HG03342 (cell line): ENCODE data around the gene MCUR1.
"Not testable (repeated sequence)": the region's sequence is repeated elsewhere in the genome, so short reads cannot be mapped to it uniquely, and the experiment has no call there.

ENCODE experiments used
- ATAC-seq: cut with Tn5 transposase; IDR thresholded peaks from one replicate; pipeline ENCODE4 v1.9.1; 2021; ENCODE audit warnings: mild to moderate bottlenecking, moderate library complexity; ENCODE audit not compliant: unreplicated experiment

The MCUR1 gene

GRCh38 chr6:13829419-13829818 is 15.1 kb upstream of the MCUR1 start:
- ATAC-seq, result not testable (repeated sequence)

DNA sequence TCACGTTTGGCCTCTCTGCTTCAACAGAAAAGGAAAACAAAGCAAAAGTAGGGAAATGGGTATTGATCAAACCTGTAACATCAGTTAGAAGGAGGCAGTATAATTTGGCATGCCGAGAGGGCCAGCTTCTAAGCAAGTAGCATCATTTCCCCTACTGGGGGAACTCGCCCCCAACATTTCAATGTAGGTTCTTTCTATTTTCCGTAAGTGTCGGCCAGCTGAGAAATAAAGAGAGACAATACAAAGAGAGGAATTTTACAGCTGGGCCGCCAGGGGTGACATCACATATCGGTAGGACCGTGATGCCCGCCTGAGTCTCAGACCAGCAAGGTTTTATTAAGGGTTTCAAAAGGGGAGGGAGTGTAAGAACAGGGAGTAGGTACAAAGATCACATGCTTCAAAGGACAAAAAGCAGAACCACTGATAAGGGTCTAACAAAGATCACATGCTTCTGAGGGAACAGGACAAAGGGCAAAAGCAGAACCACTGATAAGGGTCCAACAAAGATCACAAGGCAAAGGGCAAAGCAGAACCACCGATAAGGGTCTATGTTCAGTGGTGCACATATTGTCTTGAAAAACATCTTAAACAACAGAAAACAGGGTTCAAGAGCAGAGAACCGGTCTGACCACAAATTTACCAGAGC is 14.4 kb upstream of the MCUR1 start:
- ATAC-seq, result not testable (repeated sequence)

DNA sequence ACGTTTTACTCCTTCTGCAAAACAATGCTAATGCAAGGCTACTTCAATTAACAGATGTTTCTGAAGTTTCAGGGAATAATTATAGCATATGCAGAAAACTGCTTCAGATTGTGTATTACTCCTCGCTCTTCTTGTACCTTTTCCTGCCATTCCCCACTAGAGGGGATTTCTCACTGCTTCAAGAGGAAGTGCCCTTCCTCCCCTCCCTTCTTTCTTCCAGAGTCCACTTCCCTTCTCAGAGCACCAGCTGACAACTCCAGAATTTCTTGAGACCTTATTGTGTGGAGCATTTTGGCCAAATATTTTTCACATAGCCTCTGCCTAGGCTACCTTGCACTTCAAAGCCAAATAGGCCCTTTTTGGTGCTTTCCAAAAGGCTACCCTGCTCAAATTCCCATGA is 12.7 kb upstream of the MCUR1 start:
- no peak for ATAC-seq

DNA sequence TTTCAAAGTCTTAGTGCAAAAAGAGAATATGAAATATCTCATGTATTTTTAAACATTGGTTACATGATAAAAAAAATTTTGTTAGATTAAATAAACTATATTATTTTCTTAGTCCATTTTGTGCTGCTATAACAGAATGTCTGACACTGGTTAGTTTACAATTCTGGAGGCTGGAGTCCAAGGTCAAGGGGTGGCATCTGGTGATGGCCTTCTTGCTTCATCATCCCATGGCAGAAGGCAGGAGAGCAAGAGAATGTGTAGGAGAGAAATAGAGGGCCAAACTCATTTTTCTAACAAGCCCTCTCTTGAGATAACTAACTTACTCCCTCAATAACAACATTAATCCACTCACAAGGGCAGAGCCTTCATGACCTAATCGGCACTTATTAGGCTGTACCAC is 11.5 kb upstream of the MCUR1 start:
- ATAC-seq, result no peak

DNA sequence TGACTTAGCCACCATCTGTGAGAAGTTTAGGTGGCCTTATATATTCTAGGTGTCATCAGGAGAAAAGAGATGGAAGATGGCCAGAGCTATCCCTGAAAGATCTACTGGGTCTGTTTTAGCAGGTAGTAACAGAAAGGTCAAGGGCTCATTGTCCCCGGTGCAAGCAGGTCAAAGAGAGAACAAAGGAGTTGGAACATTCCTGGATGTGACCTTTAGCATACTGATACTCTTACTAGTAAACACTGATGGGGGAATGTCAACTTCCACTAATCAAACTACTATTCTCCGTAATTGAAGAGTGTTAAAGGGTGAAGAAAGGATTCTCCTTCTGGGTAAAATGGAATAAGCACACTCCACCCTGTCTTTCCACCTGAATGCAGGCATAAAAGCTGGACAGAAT is 4.0 kb upstream of the MCUR1 start:
- ATAC-seq, result no peak

DNA sequence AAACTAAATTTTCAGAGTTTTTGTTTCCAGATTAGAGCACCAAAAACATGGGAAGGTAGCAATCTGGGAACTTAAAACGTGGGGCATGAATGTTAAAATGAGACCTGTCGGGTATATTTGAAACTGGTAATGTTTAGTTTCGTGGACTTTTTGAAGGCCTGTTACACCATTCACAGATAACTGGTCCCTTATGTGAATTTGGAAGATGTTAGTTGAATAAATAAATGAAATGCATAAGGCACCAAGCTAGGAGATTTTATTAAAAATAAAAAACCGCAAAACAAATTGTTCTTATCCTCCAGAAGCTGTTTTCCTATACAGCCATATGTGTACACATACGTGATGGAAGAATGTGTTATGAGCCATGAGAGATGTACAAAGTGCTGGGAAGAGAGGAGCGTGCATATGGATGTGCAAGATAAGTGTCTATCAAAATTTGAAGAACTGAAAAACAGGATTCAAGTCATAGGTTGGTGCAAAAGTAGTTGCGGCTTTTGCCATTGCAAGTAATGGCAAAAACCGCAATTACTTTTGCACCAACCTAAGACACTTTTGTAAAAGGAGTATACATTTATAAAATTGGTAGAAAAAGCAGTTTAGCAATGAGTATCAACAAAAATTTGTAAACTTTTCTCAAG is 700 bp upstream of the MCUR1 start:
- no peak for ATAC-seq

DNA sequence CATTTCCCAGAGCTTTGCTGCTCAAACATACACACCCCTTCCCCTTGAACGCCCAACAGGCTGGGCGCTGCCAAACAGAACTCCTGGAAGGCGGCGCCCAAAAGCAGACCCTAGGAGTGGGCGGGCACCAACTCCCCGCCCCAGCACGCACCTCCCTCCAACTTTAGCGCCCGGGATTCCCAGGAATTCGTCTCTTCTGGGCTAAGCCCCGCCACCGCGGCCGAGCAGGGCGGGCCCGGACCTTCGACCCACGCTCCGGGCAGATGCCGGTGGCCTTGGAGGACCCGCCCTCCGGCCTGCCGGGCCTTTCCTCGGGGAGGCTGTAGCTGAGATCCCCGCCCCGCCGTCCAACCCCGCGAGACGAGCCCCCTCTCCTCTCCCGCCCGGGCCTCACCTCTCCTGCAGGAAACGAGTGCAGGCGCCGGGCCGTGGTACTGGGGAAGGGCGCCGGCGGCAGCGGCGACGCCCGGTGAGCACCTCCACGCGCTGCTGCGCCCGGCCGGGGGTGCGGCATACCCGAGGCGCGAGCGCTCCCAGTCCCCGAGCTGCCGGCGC is 659 bp downstream of the MCUR1 start:
- ATAC-seq, result peak; percentile 31

DNA sequence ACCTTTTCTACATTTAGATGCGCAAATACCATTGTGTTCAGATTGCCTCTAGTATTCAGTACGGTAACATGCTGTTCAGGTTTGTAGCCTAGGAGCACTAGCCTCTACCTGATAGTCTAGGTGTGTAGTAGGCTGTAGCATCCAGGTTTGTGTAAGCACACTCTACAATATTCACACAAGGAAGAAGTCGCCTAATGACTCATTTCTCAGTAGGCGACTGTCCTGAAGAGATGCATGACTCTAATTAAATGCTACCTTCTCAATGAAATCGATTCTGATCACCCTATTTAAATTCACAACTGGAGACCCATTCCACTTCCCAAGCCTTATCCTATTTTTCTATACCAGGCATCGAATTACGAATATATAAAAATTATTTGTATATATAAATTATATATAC is 1.3 kb downstream of the MCUR1 start:
- ATAC-seq, result no peak

DNA sequence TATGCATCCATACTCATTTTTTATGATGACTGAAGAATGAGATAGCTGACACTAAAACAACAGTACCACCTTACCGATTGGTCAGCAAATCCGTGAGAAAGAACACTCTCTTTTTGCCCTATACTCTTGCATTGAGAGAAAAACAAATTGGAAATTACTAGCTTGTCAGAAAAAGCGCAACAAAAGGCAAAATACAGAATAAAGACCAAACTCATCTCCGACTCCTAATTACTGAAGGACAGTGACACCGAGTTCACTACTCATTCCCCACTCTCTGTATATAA is 2.1 kb downstream of the MCUR1 start:
- ATAC-seq, result no peak

GRCh38 chr6:13811627-13812358 is 2.6 kb downstream of the MCUR1 start:
- no peak for ATAC-seq

GRCh38 chr6:13810688-13811446 is 3.5 kb downstream of the MCUR1 start:
- no peak for ATAC-seq

DNA sequence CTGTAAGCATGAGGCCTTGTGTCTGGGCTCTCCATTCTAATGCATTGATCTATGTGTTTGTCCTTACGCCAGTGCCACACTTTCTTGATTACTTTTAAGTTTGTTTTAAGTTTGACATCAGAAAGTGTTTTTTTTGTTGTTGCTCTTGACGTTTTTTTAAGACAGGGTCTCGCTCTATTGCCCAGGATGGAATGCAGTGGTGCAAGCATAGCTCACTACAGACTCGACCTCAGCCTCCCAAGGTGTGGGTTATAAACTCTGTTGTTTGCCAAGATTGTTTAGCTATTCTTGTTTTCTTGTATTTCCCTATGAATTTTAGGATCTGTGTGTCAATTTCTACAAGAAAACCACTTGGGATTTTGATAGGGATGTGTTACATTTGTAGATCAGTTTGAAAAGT is 5.6 kb downstream of the MCUR1 start:
- ATAC-seq, result no peak

DNA sequence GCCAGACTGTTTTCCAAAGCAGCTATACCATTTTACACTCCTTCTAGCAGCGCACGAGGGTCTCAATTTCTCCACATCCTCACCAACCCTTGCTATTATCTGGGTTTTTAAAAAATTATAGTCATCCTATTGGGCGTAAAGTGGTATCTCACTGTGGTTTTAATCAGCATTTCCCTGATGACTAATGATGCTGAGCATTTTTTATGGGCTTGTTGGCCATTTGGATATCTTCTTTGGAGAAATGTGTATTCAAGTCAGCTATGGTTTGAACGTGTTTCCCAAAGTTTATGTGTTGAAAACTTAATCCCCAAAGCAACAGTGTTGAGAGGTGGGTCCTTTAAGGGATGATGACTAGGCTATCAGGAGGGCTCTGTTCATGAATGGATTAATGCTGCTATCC is 6.7 kb downstream of the MCUR1 start:
- ATAC-seq, result no peak

DNA sequence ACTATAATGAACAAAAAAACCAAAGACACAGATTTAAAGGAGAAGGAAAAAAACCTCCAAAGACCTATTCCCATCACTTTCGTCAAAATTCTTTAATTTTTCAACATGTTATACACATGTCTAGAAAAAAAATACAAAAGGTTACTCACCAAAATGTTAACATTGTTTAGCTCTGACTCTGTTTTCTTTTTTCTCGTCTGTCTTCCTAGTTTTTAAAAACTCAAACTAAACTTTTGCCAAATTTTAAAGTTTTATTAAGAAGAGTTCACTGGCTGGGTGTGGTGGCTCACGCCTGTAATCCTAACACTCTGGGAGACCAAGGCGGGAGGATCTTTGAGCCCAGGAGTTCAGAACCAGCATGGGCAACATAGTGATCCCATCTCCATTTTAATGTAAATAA is 10.8 kb downstream of the MCUR1 start:
- no peak for ATAC-seq

DNA sequence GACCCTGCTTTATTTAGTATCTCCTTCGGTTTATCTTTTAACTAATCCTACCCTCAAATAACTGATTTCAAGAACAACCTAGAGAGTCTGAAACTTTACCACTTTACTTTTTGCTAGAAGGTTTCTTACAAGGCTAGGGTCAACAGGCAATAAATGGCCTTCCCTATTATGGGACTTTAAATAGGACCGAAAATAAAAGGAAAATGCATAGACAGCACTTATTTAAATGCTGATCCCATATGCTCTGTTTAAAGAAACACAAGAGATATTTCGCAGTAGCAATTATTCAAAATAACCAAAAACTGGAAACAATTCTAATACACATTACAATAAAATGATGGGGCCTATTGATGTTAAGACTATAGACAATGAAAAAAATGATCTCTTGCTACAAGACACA is 13.7 kb downstream of the MCUR1 start:
- ATAC-seq, result no peak

DNA sequence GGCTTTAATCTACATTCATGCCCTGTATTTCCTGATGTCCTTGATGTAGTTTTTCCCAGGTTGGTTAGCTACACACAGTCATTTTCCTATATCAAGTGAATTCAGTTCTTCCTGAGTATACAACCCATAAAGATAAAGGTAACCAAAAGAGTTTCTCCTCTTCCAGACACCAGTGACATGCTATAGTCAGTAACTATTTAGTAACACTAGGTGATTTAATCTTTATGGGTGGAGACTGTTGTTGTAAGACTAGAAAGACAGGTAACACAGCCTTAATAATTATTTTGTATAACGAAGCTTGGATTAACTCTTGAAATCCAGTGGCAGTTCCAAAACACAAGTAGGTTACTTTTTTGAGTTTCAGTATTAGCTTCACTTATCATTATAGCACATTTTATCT is 17.6 kb downstream of the MCUR1 start:
- no peak for ATAC-seq

DNA sequence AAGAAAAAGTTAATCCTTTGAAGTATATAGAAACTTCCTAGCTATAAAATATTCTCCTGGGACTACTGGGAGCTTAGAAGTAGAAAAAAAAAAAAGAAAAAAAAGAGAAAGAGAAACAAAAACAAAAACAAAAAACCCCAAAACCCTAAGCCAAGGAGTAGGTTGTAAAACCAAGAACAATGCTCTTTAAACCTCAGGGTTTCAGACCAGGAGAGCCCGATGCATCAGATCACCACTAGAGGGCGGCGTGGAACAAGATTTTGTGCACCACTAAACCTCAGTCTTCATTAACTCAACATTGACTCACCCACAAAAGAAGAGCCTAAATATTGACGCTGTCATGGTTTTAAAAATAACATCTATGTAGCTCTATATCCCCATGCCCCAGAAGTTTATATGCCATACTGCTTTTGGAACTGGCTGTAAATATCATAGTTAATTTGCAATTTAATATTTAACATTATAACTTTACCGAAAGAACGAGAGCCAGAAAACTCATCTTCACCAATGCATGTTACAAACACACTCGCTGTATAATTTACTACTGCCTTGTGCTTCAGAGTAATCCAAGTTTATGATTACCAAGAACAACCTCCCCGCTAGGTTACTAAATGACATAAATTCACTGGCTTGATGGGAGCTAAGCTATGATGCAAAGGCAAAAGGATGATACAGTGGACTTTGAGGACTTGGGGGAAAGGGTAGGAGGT is 19.2 kb downstream of the MCUR1 start:
- ATAC-seq, result peak; percentile 83

- ATAC-seq, result no peak
These were observed 20.2 kb downstream of the MCUR1 start for GRCh38 chr6:13794184-13794583.

DNA sequence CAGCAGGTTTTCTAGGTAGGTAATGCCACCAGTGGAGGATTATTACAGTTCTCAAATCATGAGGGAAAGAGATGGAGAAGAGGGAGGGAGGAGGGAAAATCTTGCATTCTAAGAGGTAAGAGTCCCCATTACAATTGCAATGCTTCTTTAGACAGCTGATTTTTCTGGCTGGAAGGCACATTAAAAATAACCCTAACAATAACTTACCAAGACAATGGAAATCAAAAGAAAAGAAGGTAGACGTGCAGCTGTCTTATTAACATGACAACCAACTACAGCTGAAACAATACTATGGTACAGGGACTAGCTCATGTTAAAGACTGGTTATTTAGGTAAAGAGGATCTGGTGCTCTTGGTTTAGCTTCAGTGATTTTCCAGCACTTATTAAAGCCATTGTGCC is 24.6 kb downstream of the MCUR1 start:
- no peak for ATAC-seq

GRCh38 chr6:13788820-13789219 is 25.5 kb downstream of the MCUR1 start:
- ATAC-seq, result no peak

DNA sequence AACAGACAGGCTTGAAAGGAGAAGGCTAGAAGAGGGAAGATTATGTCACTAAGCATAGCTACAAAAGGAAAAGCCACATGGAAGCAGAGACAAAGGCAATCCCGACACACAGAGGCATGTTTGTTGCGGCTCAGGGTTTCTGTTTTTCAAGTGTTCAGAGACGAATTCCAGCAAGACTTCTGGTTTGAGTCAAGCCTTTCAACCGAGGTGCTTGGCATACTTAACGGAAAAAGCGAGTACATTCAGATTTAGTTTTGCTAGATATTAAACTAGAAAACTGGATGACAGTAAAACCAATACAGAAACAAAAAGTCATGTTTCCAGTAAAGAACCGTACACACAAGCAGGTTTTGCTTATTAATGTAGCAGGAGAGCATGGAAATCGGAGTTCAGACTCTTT is 27.2 kb downstream of the MCUR1 start:
- no peak for ATAC-seq
